GM18507 (cell line): ENCODE results near the gene PMEPA1.

Experiments used
- DNase-seq: peaks from one replicate; pipeline ENCODE4 v3.0.0; 2011; ENCODE audit warnings: low read depth; ENCODE audit not compliant: insufficient read length; ENCODE audit errors: extremely low spot score
- FAIRE-seq: peaks from 2 replicates; lab custom pipeline; 2011; peaks lifted over from hg19 to GRCh38; lab: Jason Lieb, UNC

The PMEPA1 gene

DNA sequence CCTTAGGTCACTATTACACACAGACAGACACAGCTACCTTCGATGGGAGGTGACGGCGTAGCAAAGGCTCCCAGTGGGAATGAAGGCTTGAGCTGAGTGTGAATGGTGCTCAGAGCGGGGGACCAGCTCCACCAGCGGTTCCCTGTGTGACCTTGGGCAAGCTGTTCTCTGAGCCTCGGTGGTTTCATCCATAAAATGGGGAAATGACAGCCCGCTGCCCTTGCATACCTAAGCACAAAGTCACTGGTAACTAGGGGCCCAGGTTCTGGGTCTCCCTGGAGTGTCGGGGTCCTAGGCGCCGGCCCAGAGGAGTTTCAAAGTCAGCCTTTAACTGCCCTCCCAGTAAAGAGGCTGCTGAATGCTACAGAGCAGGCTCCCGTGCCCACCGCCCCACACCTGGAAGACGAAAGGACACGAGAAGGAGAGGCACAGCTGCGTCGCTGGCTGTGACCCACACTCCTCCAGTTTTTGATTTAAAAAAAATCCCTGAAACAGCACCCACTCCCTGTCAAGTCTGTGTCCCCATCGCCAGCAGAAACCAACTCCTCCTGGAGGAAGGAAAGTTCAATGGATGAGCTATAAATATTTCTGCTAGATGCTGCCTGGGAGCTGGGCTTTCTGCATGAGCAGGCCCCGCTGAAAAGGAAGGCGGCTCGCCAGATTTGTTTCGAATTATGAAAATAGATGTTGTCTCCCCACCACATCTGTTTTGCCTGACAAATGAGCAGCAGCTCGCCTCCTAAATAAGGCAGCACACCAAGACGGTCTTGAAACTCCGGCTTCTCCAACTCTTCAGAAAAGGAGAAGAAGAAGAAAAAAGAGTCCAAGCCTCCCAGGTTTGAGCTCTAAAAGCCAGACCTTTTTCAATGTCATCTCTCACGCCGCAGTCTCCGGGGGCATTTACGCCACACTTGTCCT is 27.4 kb downstream of the PMEPA1 start:
- DNase-seq = no peak
- FAIRE-seq = peak; percentile 90

- FAIRE-seq (peak; percentile 48), DNase-seq (no peak)
Measured at GRCh38 chr20:57680934-57681914, 28.6 kb downstream of the PMEPA1 start.

DNA sequence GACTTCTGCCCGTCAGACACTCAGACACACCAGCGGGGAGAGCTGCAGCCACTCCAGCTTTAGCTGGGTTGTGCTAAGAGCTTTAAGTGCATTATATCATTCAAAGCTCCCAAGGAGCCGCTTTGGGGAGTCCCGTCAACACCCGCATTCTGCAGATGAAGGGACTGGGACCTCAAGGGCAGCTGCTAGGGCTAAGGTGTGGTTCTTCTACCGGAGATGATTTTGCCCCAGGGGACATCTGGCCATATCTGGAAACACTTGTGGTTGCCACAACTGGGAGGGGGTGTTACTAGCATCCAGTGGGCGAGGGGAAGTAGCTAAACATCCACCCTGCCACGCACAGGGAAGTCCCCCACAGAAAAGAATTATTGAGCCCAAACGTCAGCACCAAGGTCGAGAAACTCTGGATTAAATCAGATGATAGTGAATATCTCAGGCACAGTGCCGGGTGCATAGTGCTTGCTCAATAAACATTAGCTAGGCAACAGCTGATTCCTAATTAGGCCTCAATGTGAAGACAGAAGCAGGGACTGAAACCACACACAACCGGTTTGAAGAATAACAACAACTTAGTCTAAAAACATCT is 29.6 kb downstream of the PMEPA1 start:
- FAIRE-seq (peak; percentile 97), DNase-seq (peak; percentile 68)

DNA sequence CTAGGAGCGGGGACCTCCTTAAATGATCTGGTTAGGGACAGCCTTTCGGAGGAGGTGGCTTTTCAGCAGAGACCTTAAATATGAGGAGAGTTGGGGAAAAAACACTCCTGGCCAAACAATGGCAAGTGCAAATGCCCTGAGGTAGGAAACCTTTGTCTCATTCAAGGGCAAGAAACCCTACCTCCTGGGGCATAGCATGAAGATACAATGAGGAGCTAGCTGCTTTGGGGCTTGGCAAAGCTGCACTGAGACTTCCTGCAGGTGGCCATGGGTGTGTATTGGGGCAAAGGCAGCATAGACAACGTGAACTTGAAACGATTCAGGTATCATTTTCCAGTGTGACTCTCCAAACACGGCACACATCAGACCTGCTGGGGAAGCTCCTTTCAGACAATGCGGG is 30.7 kb downstream of the PMEPA1 start:
- DNase-seq (no peak), FAIRE-seq (peak; percentile 52)

DNA sequence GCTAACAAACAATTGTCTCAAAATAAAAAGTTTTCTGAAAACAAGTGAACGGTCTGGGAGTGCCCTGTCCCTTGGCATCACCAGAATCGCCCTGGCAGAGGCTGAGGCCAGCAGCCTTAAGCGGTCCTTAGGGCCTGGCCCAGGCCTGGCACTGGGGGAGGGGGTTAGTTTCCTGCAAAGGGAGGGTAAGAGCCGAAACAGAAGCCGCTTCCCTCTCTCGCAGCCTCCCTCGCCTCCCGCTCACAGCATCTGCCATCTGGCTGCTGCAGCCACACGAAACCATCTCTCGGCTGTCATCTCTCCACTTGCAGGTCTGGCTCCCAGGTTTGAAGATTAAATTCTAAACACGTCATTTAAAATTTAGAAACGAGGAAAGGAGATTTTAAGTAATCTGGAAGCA is 31.5 kb downstream of the PMEPA1 start:
- DNase-seq (no peak), FAIRE-seq (no peak)

DNA sequence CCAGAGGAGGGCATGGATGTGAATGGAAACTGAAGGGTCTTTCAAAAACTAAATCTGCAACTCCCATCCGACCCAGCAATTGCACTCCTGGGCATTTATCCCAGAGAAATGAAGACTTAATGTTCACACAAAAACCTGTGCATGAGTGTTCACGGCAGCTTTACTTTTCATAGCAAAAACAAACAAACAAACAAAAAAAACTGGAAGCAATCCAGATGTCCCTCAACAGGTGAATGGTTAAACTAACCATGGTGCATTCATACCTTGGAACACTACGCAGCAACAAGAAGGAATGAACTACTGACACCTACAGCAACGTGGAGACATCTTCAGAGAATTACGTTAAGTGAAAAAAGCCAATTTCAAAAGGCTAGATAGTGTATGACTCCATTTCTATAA is 32.2 kb downstream of the PMEPA1 start:
- DNase-seq (no peak), FAIRE-seq (no peak)

DNA sequence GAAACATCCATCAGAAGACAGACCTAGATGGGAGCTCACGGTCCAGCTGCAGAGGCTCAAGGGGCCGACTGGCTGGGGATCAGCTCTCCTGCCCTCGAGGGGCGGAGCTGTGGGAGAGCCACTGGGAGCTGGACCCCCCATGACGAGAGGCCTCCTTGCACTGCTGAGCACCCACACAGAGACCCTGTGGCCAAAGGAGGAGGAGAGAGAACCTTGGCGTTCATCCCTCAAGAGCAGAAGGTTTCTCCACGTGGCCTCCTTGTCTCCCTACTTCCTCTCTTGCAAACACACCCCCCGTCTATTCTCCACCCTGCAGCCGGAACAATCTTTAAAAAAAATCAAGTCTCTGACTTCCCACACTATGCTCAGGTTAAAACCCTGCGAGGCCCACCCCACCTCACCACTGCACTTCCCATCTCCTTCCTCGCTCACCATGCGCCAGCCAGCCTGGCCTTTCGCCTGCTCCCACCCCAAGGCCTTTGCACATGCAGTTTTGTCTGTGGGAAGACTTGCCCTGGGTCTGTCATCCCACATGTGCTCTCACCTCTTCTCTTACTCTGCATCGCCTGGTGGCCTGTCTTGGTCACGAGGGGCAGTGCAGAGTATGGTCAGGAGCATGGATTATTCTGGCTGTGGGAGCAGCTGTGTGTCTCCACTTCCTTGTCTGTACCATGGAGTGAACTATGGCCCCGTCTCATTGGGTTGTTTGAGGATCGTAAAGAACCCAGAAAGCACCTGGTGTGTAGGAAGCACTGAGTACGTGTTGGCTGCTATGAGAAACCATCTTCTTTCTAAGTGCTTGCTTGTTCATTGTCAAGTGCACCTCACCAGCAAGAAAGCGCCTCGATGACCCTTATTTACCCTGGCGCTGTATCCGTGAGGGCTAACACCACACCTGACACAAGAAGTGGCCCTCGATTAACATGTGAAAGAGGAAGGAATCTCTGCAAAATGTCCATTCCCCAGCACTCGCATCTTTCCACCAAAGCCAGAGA is 32.9 kb downstream of the PMEPA1 start:
- peak; percentile 26 for FAIRE-seq
- no peak for DNase-seq

DNA sequence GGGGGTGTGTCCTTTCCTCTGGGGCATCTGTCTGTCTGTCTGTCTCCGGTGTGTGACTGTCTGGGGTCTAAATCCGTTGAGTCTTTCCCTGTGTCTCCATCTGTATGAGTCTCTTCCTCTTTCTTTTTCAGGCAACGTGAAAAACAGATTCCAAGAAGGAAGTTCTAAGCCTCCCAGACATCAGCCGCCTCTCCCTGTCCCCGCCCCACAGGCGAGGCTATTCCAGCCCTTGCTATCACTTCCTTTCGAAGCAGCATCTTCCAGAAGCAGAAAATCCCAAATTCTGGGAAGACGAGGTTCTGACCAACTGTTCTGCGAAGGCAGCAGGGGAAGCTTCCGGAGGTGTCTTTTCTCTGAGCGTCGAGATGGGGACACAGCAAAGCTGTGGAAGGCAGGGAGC is 34.0 kb downstream of the PMEPA1 start:
- DNase-seq (no peak), FAIRE-seq (no peak)

DNA sequence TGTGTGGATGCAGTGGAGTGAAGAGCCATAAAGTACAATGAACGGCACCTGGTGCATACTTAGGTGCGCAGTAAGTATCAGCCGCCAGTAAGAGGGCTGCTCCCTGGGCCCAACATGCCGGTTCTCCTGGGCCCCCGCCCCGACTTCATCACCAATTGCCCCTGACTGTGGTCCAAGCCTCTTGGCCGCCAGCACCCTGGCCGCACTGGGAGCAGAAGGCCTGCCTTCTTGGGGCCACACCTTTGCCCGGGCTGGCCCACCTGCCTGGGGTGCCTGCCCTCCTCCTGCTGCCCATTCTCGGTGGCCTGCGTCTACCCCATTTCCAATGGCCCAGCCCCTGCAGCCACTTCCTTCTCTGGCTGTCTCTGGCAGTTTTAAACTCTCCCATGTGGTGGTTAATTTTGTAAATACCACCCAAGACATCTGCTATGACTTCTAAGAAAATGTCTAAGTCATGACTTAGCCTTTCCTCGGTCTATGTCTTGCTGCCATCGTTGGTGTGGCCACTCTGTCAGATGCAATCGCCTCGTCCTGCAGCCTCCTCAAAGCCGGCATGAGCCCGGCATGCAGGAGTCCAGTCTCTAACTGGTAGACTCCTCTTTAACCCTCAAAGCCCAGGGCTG is 36.8 kb downstream of the PMEPA1 start:
- DNase-seq = no peak
- no peak for FAIRE-seq

GRCh38 chr20:57672164-57672563 is 37.7 kb downstream of the PMEPA1 start:
- FAIRE-seq (no peak), DNase-seq (no peak)

DNA sequence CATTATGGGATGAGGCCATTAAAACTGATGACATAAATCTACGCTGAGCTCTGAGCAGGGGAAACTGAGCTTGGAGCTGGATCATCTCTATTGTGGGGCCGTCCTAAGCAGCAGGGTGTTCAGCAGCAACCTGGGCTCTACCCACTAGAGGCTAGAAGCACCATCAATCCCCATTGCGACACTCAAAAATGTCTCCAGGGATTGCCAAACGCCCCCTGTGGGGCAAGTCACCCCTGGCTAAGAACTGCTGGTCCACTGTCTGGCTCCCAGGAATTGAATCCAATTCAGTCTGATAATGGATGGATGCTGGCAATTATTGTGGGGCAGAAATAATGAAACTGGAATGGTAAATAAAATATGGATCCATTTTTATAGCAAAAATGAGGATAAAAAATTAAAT is 38.2 kb downstream of the PMEPA1 start:
- no peak for DNase-seq
- FAIRE-seq = no peak

GRCh38 chr20:57671072-57671391 is 38.8 kb downstream of the PMEPA1 start:
- DNase-seq (no peak), FAIRE-seq (no peak)

- DNase-seq (no peak), FAIRE-seq (no peak)
Measured at GRCh38 chr20:57670288-57671071, 39.3 kb downstream of the PMEPA1 start.

DNA sequence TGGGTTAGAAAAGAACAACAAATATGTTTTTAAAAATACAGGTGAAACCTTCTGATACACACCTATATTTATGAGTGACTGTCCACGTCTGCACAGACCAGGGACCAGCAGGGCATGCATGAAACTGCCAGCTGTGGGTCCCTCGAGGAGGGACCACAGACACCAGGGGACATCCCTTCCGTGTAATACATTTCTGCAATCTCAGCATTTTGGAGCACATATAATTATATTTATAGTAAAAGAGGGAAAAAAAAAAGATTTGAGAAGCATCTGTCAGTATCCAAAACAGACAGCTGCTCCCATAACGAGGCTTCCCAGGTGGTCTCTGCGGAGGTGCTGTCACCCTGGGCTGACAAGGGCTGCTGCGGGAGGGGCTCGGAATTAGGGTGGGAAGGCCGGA is 40.2 kb downstream of the PMEPA1 start:
- FAIRE-seq (no peak), DNase-seq (no peak)

DNA sequence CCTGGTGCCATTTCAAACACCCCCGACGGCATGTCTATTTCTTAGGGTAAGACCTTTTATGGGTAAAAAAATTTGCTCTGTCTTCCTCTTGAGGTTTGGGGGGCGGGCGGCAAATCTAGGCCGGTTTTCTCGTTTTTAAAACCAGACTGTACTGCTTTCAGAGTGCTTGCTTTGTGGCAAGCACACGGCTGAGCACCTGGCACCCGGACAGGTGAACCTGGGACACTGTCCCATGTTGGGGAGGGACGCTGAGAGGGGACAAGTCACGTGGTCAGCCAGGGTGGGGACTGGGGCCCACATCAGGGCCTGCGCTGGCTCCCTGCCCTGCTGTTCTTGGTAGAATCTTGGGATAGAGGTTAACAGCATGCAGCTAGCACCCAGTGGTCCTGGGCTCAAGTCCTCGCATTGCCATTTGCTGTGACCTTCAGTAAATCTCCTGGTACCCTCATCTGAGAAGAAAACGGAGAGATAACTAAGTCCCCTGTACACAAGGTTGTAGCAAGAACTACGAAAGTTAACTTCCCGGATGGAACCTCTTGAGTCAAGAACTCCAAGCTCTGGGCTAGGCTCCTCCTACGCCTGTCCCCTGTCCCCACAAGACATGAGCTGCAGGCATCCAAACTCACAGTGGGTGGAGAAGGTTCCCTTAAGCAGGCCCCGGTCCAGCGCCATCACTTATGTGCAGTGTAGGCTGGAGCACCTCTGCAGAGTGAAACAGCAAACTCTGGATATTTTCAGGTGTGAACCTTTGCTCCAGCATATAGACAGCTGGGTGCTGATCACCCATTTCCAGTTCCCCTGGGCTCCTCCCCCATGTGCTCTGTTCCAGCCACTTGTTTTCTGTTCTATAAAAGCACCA is 41.7 kb downstream of the PMEPA1 start:
- DNase-seq (no peak), FAIRE-seq (no peak)

DNA sequence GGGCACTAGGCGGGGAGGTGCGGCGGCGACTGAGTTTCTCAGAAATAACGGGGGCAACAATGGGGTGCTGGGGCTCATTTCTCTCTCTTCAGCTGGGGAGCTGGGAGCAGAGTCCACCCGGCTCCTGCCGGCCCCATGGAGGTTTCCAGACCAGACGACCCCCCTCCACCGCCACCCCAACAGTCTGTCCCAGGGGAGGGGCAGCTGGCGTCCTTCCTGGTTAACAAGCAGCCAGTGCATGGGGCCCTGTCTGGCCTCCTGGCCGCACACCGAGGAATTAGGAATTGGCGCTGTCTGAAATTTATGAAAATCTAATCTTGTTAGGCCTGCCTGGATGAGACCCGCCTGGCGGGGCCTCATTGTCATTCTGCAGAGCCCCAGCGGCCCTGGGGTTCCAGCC is 42.4 kb downstream of the PMEPA1 start:
- DNase-seq (no peak), FAIRE-seq (no peak)

GRCh38 chr20:57666834-57667157 is 43.0 kb downstream of the PMEPA1 start:
- FAIRE-seq (no peak), DNase-seq (no peak)
